NAMALWA (cell line): ENCODE measurements around the gene CCDC106.

Source experiments
- DNase-seq: peaks from one replicate; pipeline ENCODE4 v3.0.0-alpha.2; 2015; ENCODE audit warnings: low spot score

CCDC106 gene

DNA sequence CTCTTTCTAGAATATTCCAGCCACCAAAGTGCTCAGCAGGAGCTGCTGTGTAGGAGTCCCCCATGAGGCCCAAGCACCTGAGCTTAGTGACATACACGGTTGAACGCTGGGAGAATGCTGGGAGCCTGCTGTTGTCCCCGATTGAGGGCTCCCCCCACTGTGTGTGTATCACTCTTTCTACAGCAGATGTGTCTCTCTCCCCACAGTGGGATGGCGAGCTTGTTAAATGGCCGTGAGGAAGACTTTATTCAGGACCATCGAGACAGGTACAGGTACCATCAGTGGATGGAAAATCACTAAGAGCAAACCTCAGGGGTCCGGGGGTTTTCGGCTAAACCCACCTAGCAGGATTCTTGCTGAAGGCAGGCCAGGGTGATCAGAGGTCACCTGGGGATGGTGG lies 49.7 kb downstream of the CCDC106 start:
- no peak for DNase-seq

DNA sequence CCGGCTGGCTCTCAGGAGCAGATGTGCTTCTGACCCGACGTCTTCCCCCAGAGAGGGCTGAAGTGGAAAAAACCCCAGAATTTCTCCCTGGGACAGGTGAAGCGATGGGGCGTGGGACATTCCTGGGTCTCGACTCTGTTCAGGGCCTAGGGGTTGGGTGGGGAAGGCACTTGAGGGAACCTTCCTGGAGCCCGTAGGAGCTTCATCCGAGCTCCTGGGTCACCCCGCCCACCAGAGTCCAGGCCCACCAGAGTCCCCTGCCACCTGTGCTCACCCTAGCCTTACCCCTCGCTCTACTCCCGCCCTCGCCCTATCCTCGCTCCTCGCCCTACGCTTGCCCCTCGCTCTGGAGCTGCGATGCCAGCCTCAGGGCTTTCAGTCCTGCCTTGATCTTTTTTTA lies 50.2 kb downstream of the CCDC106 start:
- no peak for DNase-seq

DNA sequence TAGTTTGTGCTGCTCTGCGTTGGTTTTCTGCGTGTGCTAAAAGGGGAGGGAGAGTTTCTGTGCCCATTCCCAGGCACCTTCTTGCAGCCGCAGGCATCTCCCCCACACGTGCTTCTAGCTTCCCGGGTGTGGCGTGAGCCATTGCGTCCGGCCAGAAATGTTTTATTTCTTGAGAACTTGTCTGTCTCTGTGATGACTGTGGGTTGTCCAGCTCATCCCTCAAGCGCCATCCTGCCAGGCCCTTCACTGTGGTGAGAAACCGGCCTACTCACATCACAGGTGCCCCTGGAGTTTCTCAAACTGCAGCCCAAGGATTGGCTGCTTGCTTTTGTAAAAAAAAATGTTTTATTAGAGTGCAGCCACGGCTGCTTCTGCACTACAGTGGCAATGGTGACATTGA lies 51.2 kb downstream of the CCDC106 start:
- DNase-seq = no peak

DNA sequence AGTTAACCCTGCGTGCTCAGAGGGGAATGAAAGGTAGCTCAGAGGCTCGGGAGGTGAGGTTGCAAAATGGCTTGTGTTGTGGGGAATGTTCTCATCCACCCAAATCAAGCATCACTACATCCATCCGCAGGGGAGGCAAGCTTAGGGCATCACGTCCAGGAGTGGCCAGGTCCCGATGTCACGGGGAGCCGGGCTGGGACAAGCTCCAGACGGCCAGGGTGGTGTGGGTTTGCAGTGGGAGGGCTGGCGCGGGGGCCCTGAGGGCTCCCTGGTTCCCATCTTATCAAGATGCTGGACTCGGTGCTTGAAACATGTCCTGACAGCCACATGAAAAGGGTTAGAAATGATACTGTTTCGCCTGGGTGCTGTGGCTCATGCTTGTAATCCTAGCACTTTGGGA lies 52.8 kb downstream of the CCDC106 start:
- no peak for DNase-seq

GRCh38 chr19:55702131-55702627 lies 54.2 kb downstream of the CCDC106 start:
- DNase-seq = no peak
